SK-N-SH (cell line): ENCODE measurements around the gene OTOL1.

Experiments used
- CHD2 ChIP-seq: fragments of 150-350 bp; IDR thresholded peaks from 2 replicates; pipeline ENCODE4 v1.6.1; 2018; ENCODE audit warnings: low read length; ENCODE audit not compliant: partially characterized antibody
- CTCF ChIP-seq: fragments of 200-600 bp; sonication (generic); IDR thresholded peaks from 2 replicates; pipeline ENCODE4 v1.6.1; 2017; ENCODE audit warnings: antibody characterized with exemption, mild to moderate bottlenecking, moderate library complexity
- FOSL2 ChIP-seq: IDR thresholded peaks from 2 replicates; pipeline ENCODE4 v1.4.0; 2012; ENCODE audit warnings: low read depth, mild to moderate bottlenecking, moderate library complexity, borderline replicate concordance
- GABPA ChIP-seq: IDR thresholded peaks from 2 replicates; pipeline ENCODE4 v1.4.0; 2012; ENCODE audit warnings: low read depth, mild to moderate bottlenecking
- MXI1 ChIP-seq: IDR thresholded peaks from 2 replicates; pipeline ENCODE4 v1.6.1; 2012; ENCODE audit warnings: mild to moderate bottlenecking, low read depth, low read length, improper control_type of control experiment
- NFIC ChIP-seq: IDR thresholded peaks from 2 replicates; pipeline ENCODE4 v1.4.0; 2012; ENCODE audit warnings: borderline replicate concordance
- RAD21 ChIP-seq: IDR thresholded peaks from 2 replicates; pipeline ENCODE4 v1.6.1; 2012; ENCODE audit warnings: mild to moderate bottlenecking, low read length
- REST ChIP-seq: IDR thresholded peaks from 2 replicates; pipeline ENCODE4 v1.6.1; 2012; ENCODE audit warnings: mild to moderate bottlenecking, low read depth, low read length, moderate library complexity
- USF2 ChIP-seq: fragments of 150-350 bp; IDR thresholded peaks from 2 replicates; pipeline ENCODE4 v1.6.1; 2017; ENCODE audit warnings: antibody characterized with exemption, low read length, low read depth, borderline replicate concordance

GRCh38 chr3:161452179-161452578 lies 44.4 kb upstream of the OTOL1 start:
- no peak for TF ChIP-seq CTCF
- no peak for TF ChIP-seq FOSL2
- TF ChIP-seq RAD21: no peak
- no peak for TF ChIP-seq NFIC
- TF ChIP-seq REST: no peak
- no peak for TF ChIP-seq USF2
- TF ChIP-seq CHD2: no peak
- TF ChIP-seq MXI1: no peak
- TF ChIP-seq GABPA: no peak
